Ramos (cell line): ENCODE measurements around the gene MPHOSPH9.

ENCODE experiments used
- in situ Hi-C: fragments of 300-500 bp; cut with MboI; formaldehyde crosslinking; loops from one replicate; pipeline ENCODE4 v1.14.3; 2022; ENCODE audit warnings: low sequenced_read_pairs; ENCODE audit not compliant: unreplicated experiment

MPHOSPH9 gene

DNA sequence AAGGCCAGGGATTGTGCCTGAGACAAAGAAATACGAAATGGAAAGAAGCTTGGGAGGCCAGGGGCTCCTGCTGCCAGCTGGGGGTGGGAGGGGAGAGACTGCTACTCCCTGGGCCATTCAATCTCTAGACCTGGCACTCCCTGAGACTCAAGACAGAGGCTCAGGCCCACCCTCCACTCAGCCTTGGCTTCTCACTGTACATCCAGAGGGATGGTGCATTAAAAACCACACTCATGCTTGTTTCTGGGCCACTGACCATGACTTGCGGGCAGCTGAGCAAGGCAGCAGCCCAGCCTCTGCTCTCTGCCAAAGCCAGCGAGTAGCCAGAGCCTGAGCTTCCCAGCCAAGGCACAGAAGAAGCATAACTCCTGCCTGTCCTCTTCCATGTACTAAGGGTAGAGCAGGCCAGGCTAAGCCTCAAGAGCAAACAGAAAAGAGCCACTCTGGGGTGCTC is 123.6 kb downstream of the MPHOSPH9 start:
- in situ Hi-C loops, result no loop called here

DNA sequence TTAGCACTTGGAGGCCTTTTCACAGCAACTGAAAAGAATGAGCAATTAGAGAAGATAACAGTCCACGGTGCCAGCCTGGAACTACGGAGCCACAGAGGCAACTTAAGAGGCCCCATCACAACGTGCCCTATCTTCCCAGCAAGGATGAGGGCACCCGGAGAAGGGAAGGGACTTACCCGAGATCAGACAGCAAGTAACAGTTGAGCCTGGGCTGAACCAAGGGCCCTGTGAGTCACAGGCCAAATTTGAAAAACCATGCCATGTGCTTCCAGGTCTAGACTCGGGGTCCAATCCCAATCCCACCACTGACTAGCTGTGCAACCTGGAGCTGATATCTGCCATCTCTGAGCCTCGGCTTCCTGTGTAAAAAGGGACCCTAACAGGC is 124.3 kb downstream of the MPHOSPH9 start:
- in situ Hi-C loops, result no loop called here

GRCh38 chr12:123107926-123108681 is 124.8 kb downstream of the MPHOSPH9 start:
- in situ Hi-C loops, result no loop called here

DNA sequence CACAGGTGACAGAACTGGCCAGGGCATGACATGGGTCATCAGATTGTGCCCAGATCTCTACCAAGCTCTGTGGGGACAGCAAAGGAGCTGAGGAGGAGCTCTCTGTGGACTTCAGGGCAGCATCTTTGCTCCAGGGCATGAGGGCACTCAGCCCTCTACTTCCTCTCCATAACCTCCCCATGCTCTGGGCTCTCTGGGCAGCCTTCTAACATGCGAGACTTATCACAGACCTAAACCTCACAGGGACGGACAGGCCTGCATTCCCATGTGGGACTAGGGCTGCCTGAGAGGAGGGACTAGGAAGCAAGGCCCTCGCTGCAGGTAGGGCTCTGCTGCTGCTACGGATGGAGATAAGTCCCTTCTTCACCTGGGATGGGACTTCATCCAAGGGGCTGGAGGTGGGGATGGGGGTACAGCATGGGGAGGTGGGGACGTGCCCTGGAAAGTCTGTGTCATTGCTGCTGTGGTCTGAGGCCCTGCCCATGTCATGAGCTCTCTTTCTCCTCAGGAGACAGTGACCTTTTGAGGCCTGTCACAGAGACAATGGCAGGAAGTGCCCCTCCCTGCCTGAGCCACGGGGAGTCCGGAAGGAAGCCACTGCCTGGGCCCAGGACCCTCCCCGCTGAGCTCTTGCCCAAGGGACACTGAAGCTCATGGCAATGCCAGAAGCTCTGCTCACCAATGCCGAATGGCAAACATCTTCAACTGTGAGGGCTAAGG is 126.1 kb downstream of the MPHOSPH9 start:
- in situ Hi-C loops, result no loop called here

DNA sequence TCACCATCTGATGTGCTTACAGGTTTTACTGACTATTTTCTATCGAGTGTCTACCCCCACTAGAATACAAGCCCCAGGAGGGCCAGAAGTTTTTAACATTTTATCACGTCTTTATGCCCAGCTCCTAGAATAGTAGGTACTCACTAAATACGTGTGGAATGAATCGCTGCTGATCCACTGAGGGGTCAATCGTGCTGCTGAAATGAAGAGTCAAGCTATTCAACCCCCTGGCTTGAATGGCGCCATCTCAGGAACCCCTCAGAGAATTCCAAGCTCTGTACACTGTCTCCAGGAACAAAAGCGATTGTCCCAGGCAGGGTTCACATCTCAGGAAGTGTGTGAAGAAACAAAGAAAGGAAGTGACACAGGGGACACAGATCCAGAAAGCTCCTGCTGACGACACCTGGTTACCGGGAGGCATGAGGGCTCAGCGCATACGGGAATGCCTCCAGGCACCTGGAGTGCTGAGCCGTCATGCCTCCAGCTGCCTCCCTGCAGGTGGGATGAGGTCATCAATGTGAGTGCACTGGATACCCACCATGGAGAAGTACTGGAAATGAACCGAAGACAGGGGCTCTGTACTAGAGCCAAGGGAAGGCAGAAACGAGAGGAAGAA is 127.6 kb downstream of the MPHOSPH9 start:
- in situ Hi-C loops, result no loop called here

- in situ Hi-C loops, result no loop called here
Measured at GRCh38 chr12:123104809-123105208, 128.1 kb downstream of the MPHOSPH9 start.
